Liver (tissue), 9 donors: ENCODE results near the gene GDI1. TPM values are rescaled to one million over a fixed set of nuclear protein-coding genes. Genes with fewer than 3 reads are reported as not detected.

Source experiments
- DNase-seq: peaks from one replicate; pipeline ENCODE4 v3.0.0-alpha.2; 2017; ENCODE audit warnings: low spot score
- H3K27ac ChIP-seq, 2 donors: one replicate each; pipeline ENCODE4 v1.7.0; 2013; ENCODE audit warnings: inconsistent platforms in 2 of 2, low read length in 2 of 2, control low read depth in 1 of 2, low read depth in 1 of 2, mild to moderate bottlenecking in 1 of 2
- H3K27me3 ChIP-seq, 4 donors: one replicate each; pipeline versions ENCODE4 v1.6.1 to v1.7.0; 2013; ENCODE audit warnings: low read length in 3 of 4, inconsistent platforms in 1 of 4, mild to moderate bottlenecking in 1 of 4, moderate library complexity in 1 of 4; ENCODE audit not compliant: control insufficient read depth in 4 of 4, insufficient read depth in 4 of 4
- H3K36me3 ChIP-seq, 4 donors: one replicate each; pipeline versions ENCODE4 v1.6.1 to v1.7.0; 2013; ENCODE audit warnings: low read length in 3 of 4, mild to moderate bottlenecking in 3 of 4, low read depth in 1 of 4, moderate library complexity in 1 of 4; ENCODE audit not compliant: control insufficient read depth in 4 of 4, insufficient read depth in 3 of 4
- H3K4me1 ChIP-seq, 4 donors: one replicate each; pipeline versions ENCODE4 v1.6.1 to v1.7.0; 2013; ENCODE audit warnings: low read length in 3 of 4, mild to moderate bottlenecking in 3 of 4, moderate library complexity in 1 of 4; ENCODE audit not compliant: control insufficient read depth in 4 of 4, insufficient read depth in 4 of 4
- H3K4me3 ChIP-seq, 3 donors: one replicate each; pipeline versions ENCODE4 v1.6.1 to v1.7.0; 2013; ENCODE audit warnings: low read length in 3 of 3, control low read depth in 1 of 3, low read depth in 1 of 3, mild to moderate bottlenecking in 1 of 3
- H3K9ac ChIP-seq, 2 donors: one replicate each; pipeline ENCODE4 v1.7.0; 2013; ENCODE audit warnings: low read length in 2 of 2, mild to moderate bottlenecking in 2 of 2, moderate library complexity in 2 of 2, control low read depth in 1 of 2, low read depth in 1 of 2
- H3K9me3 ChIP-seq, 4 donors: one replicate each; pipeline versions ENCODE4 v1.6.1 to v1.7.0; 2013; ENCODE audit warnings: low read length in 3 of 4; ENCODE audit not compliant: control insufficient read depth in 4 of 4
- EGR1 ChIP-seq, 2 donors: IDR thresholded peaks; 2 replicates each; pipeline ENCODE4 v1.6.1; 2016 to 2018; ENCODE audit warnings: antibody characterized with exemption in 2 of 2, low read depth in 2 of 2
- FOXA1 ChIP-seq: IDR thresholded peaks from 2 replicates; pipeline ENCODE4 v1.6.1; 2016; ENCODE audit warnings: antibody characterized with exemption
- FOXA2 ChIP-seq: IDR thresholded peaks from 2 replicates; pipeline ENCODE4 v1.6.1; 2016; ENCODE audit warnings: antibody characterized with exemption
- GABPA ChIP-seq, 2 donors: IDR thresholded peaks in 1 of 2; conservative IDR thresholded peaks in 1 of 2; 2 replicates each; pipeline ENCODE4 v1.6.1; 2016; ENCODE audit warnings: antibody characterized with exemption in 2 of 2, mild to moderate bottlenecking in 1 of 2, moderate library complexity in 1 of 2
- HNF4A ChIP-seq, 2 donors: conservative IDR thresholded peaks; 2 replicates each; pipeline ENCODE4 v1.6.1; 2016; ENCODE audit warnings: antibody characterized with exemption in 2 of 2, mild to moderate bottlenecking in 2 of 2
- HNF4G ChIP-seq: IDR thresholded peaks from 2 replicates; pipeline ENCODE4 v1.6.1; 2016; ENCODE audit warnings: antibody characterized with exemption
- JUND ChIP-seq, 2 donors: IDR thresholded peaks; 2 replicates each; pipeline ENCODE4 v1.6.1; 2016; ENCODE audit warnings: antibody characterized with exemption in 2 of 2
- RAD21 ChIP-seq, 2 donors: IDR thresholded peaks; 2 replicates each; pipeline ENCODE4 v1.6.1; 2016; ENCODE audit warnings: antibody characterized with exemption in 2 of 2, mild to moderate bottlenecking in 2 of 2
- RXRA ChIP-seq, 2 donors: IDR thresholded peaks; 2 replicates each; pipeline ENCODE4 v1.6.1; 2017 to 2018; ENCODE audit warnings: antibody characterized with exemption in 2 of 2, mild to moderate bottlenecking in 1 of 2
- SP1 ChIP-seq: IDR thresholded peaks from 2 replicates; pipeline ENCODE4 v1.6.1; 2018; ENCODE audit warnings: antibody characterized with exemption, mild to moderate bottlenecking
- TAF1 ChIP-seq: conservative IDR thresholded peaks from 2 replicates; pipeline ENCODE4 v1.6.1; 2016; ENCODE audit warnings: antibody characterized with exemption, mild to moderate bottlenecking
- YY1 ChIP-seq: IDR thresholded peaks from 2 replicates; pipeline ENCODE4 v1.6.1; 2016; ENCODE audit warnings: antibody characterized with exemption, mild to moderate bottlenecking
- WGBS: extraction: QIAGEN DNeasy Blood & Tissue Kit; methylation state at CpG from one replicate; pipeline ENCODE4 v1.1.7; 2013; 5-methylcytosine and 5-hydroxymethylcytosine counted together
- polyA plus RNA-seq, 2 donors: library from polyadenylated mRNA; stranded (reverse) in 1 of 2; unstranded in 1 of 2; fragments of 200-250 nt in 1 of 2; fragments of >200 nt in 1 of 2; fragmentation: Nextera tagmentation in 1 of 2; extraction: Ambion mirVana in 1 of 2; gene quantifications; one replicate each; pipeline versions ENCODE4 v1.2.1 to v1.2.3, GENCODE V29; 2013 to 2015
- total RNA-seq, 2 donors: library from RNA; depleted of rRNA; stranded (reverse); fragments of >200 nt; gene quantifications; one replicate each; pipeline ENCODE4 v1.2.3, GENCODE V29; 2014
- TF ChIP-seq, protein P1 (sequence below): fragments of 150-350 bp; IDR thresholded peaks from 2 replicates; pipeline ENCODE4 v1.5.1; 2017; ENCODE audit warnings: improper control_type of control experiment, low read depth, low read length; ENCODE audit not compliant: missing input control
- TF ChIP-seq, protein P2 (sequence below): IDR thresholded peaks from 2 replicates; pipeline ENCODE4 v1.6.1; 2016; ENCODE audit warnings: antibody characterized with exemption
- TF ChIP-seq, protein P3 (sequence below): IDR thresholded peaks from 2 replicates; pipeline ENCODE4 v1.6.1; 2016; ENCODE audit warnings: antibody characterized with exemption
- TF ChIP-seq, protein P4 (sequence below): IDR thresholded peaks from 2 replicates; pipeline ENCODE4 v1.6.1; 2016; ENCODE audit warnings: antibody characterized with exemption
- TF ChIP-seq, protein P5 (sequence below): IDR thresholded peaks from 2 replicates; pipeline ENCODE4 v1.6.1; 2016; ENCODE audit warnings: antibody characterized with exemption, mild to moderate bottlenecking
- donor health status: healthy.
- donor health status: healthy.
- donor health status: healthy.
- donor health status: healthy.
- donor health status: healthy.

Gene GDI1
- total and polyA plus RNA-seq, 4 donors = 12.8 to 35.6 (median 20.5) TPM

DNA sequence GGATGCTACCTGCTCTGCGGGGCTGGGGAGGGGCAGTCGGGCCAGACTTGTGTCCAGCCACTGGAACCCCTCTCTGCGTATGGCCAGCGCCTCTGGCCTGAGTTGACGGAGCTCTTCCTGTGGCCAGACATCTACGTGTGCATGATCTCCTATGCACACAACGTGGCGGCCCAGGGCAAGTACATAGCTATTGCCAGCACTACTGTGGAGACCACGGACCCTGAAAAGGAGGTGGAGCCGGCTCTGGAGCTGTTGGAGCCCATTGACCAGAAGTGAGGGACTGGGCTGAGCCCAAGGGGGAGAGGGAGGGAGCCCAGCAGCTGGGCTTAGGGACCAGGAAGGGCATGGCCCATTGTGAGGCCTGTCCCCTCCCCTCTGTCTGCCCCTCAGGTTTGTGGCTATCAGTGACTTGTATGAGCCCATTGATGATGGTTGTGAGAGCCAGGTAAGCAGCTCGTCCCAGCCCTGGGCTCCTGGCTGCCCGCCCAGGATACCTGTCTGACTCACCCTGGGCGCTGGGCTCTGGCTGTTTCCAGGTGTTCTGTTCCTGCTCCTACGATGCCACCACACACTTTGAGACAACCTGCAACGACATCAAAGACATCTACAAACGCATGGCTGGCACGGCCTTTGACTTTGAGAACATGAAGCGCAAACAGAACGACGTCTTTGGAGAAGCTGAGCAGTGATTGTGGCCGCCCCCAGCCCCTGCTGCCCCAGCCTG, 5.2 kb downstream of the GDI1 start:
- Histone ChIP-seq H3K9ac (no peak overlapping the region), H3K9me3 (no peaks in the 10 kb centered on the region), H3K4me1 (peaks cover 14 to 30% (median 22%) of the 10 kb centered on the region in 4 donors), H3K4me3 (no peak overlapping the region), H3K36me3 (peaks cover 0 to 7% (median 2%) of the 10 kb centered on the region in 4 donors), H3K27me3 (no peaks in the 10 kb centered on the region), H3K27ac (no peak overlapping the region)
- DNase-seq = no peak
- WGBS = 89% methylated on average over 21 of the region's 21 CpGs
- TF ChIP-seq HNF4G (no peak), GABPA (IDR thresholded peaks at IDR 0.05 in 1 of 2, conservative IDR thresholded peaks at IDR 0.05 in 1 of 2) (no peak), FOXA1 (no peak), SP1 (no peak), EGR1 (IDR thresholded peaks at IDR 0.05; ENCODE audit: low read depth in 2 of 2) (no peak), TAF1 (no peak), RAD21 (IDR thresholded peaks at IDR 0.05) (no peak), YY1 (no peak), FOXA2 (no peak), RXRA (IDR thresholded peaks at IDR 0.05) (no peak), HNF4A (conservative IDR thresholded peaks at IDR 0.05) (no peak), JUND (IDR thresholded peaks at IDR 0.05) (no peak)
- TF ChIP-seq, protein P1, sequence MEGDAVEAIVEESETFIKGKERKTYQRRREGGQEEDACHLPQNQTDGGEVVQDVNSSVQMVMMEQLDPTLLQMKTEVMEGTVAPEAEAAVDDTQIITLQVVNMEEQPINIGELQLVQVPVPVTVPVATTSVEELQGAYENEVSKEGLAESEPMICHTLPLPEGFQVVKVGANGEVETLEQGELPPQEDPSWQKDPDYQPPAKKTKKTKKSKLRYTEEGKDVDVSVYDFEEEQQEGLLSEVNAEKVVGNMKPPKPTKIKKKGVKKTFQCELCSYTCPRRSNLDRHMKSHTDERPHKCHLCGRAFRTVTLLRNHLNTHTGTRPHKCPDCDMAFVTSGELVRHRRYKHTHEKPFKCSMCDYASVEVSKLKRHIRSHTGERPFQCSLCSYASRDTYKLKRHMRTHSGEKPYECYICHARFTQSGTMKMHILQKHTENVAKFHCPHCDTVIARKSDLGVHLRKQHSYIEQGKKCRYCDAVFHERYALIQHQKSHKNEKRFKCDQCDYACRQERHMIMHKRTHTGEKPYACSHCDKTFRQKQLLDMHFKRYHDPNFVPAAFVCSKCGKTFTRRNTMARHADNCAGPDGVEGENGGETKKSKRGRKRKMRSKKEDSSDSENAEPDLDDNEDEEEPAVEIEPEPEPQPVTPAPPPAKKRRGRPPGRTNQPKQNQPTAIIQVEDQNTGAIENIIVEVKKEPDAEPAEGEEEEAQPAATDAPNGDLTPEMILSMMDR = no peak
- TF ChIP-seq, protein P2, sequence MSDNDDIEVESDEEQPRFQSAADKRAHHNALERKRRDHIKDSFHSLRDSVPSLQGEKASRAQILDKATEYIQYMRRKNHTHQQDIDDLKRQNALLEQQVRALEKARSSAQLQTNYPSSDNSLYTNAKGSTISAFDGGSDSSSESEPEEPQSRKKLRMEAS = no peak
- TF ChIP-seq, protein P3, sequence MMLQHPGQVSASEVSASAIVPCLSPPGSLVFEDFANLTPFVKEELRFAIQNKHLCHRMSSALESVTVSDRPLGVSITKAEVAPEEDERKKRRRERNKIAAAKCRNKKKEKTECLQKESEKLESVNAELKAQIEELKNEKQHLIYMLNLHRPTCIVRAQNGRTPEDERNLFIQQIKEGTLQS = no peak
- TF ChIP-seq, protein P4, sequence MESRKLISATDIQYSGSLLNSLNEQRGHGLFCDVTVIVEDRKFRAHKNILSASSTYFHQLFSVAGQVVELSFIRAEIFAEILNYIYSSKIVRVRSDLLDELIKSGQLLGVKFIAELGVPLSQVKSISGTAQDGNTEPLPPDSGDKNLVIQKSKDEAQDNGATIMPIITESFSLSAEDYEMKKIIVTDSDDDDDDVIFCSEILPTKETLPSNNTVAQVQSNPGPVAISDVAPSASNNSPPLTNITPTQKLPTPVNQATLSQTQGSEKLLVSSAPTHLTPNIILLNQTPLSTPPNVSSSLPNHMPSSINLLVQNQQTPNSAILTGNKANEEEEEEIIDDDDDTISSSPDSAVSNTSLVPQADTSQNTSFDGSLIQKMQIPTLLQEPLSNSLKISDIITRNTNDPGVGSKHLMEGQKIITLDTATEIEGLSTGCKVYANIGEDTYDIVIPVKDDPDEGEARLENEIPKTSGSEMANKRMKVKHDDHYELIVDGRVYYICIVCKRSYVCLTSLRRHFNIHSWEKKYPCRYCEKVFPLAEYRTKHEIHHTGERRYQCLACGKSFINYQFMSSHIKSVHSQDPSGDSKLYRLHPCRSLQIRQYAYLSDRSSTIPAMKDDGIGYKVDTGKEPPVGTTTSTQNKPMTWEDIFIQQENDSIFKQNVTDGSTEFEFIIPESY = no peak
- TF ChIP-seq, protein P5, sequence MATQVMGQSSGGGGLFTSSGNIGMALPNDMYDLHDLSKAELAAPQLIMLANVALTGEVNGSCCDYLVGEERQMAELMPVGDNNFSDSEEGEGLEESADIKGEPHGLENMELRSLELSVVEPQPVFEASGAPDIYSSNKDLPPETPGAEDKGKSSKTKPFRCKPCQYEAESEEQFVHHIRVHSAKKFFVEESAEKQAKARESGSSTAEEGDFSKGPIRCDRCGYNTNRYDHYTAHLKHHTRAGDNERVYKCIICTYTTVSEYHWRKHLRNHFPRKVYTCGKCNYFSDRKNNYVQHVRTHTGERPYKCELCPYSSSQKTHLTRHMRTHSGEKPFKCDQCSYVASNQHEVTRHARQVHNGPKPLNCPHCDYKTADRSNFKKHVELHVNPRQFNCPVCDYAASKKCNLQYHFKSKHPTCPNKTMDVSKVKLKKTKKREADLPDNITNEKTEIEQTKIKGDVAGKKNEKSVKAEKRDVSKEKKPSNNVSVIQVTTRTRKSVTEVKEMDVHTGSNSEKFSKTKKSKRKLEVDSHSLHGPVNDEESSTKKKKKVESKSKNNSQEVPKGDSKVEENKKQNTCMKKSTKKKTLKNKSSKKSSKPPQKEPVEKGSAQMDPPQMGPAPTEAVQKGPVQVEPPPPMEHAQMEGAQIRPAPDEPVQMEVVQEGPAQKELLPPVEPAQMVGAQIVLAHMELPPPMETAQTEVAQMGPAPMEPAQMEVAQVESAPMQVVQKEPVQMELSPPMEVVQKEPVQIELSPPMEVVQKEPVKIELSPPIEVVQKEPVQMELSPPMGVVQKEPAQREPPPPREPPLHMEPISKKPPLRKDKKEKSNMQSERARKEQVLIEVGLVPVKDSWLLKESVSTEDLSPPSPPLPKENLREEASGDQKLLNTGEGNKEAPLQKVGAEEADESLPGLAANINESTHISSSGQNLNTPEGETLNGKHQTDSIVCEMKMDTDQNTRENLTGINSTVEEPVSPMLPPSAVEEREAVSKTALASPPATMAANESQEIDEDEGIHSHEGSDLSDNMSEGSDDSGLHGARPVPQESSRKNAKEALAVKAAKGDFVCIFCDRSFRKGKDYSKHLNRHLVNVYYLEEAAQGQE = no peak
